BE2C (cell line): Measurements from ENCODE around the gene ZBTB25.

ENCODE experiments used
- DNase-seq: peaks from one replicate; pipeline ENCODE4 v3.0.0-alpha.2; 2020
- H3K27me3 ChIP-seq: fragments of 250-450 bp; sonication (Bioruptor Pico); 2 replicates; pipeline ENCODE4 v1.5.1; 2020; ENCODE audit warnings: mild to moderate bottlenecking
- H3K36me3 ChIP-seq: fragments of 250-450 bp; sonication (Bioruptor Pico); 2 replicates; pipeline ENCODE4 v1.5.1; 2020; ENCODE audit warnings: mild to moderate bottlenecking
- H3K4me1 ChIP-seq: fragments of 250-450 bp; sonication (Bioruptor Pico); 2 replicates; pipeline ENCODE4 v1.5.1; 2020
- H3K4me3 ChIP-seq: 2 replicates; pipeline ENCODE4 v1.5.1; 2011; ENCODE audit warnings: low read depth, low read length
- H3K9me3 ChIP-seq: fragments of 250-450 bp; sonication (Bioruptor Pico); 2 replicates; pipeline ENCODE4 v1.5.1; 2020
- TF ChIP-seq, protein P1 (sequence below): IDR thresholded peaks from 2 replicates; pipeline ENCODE4 v1.5.1; 2012; ENCODE audit warnings: mild to moderate bottlenecking, low read depth, low read length

Gene ZBTB25

DNA sequence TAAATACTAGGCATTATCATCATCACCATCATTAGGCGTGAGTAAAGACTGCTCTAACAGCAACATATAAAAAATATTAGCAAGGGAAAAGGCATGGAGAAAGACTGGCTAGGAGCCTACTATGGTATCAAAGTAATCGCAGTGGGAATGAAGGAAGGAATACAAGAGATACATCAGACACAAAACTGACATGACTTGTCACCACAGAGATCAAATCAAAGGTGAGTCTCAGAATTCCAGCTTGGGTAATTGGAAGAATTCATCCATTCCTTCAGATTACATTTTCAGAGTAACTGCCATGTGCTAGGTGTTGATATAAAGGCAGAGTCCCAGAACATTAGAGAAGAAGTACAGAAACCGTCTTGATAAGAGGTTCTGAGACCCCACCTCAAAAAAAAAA is 10.2 kb downstream of the ZBTB25 start:
- TF ChIP-seq, protein P1, sequence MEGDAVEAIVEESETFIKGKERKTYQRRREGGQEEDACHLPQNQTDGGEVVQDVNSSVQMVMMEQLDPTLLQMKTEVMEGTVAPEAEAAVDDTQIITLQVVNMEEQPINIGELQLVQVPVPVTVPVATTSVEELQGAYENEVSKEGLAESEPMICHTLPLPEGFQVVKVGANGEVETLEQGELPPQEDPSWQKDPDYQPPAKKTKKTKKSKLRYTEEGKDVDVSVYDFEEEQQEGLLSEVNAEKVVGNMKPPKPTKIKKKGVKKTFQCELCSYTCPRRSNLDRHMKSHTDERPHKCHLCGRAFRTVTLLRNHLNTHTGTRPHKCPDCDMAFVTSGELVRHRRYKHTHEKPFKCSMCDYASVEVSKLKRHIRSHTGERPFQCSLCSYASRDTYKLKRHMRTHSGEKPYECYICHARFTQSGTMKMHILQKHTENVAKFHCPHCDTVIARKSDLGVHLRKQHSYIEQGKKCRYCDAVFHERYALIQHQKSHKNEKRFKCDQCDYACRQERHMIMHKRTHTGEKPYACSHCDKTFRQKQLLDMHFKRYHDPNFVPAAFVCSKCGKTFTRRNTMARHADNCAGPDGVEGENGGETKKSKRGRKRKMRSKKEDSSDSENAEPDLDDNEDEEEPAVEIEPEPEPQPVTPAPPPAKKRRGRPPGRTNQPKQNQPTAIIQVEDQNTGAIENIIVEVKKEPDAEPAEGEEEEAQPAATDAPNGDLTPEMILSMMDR = no peak
- Histone ChIP-seq H3K4me3 (no peak overlapping the region), H3K27me3 (no peaks in the 10 kb centered on the region), H3K9me3 (no peaks in the 10 kb centered on the region), H3K4me1 (peaks cover 12% of the 10 kb centered on the region), H3K36me3 (peaks cover 29% of the 10 kb centered on the region)
- DNase-seq = no peak

DNA sequence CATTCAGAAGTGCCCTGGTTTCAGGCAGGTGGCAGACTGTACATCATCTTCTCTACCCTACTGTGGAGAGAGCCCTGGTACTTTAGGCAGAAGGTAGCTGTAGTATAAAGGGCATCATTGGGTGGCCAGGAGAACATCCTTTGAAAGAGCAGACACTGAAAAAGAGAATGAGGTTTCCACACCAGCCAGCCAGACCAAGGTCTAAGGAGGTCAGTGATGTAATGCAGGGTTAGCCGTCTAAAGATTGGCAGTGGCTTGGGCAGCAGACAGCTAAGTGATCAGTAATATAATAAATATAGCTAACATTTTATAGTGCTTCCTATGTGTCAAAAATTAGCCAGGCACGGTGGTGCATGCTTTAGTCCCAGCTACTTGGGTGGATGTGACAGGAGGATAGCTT is 12.0 kb downstream of the ZBTB25 start:
- Histone ChIP-seq H3K9me3 (no peaks in the 10 kb centered on the region), H3K4me3 (no peak overlapping the region), H3K36me3 (peaks cover 47% of the 10 kb centered on the region), H3K4me1 (peaks cover 11% of the 10 kb centered on the region), H3K27me3 (no peaks in the 10 kb centered on the region)
- TF ChIP-seq, protein P1 = no peak
- DNase-seq = no peak

DNA sequence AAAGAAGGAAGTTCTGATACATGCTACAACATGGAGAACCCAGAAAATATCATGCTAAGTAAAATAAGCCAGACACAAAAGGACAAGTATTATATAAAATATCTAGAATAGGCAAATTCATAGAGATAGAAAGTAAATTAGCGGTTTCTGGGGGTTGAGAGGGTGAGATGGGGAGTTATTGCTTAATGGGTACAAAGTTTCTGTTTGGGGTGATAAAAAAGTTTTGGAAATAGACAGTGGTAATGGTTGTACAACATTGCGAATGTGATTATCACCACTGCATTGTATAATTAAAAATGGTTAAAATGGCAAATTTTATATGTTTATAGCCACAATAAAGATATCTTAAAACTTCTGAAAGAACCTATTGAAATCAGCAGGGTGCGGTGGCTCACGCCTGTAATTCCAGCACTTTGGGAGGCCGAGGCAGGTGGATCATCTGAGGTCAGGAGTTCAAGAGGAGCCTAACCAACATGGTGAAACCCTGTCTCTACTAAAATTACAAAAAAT is 15.0 kb downstream of the ZBTB25 start:
- H3K4me3 ChIP-seq = no peak overlapping the region
- no peak for DNase-seq
- H3K4me1 ChIP-seq = peaks cover 9% of the 10 kb centered on the region
- H3K36me3 ChIP-seq = peaks cover 45% of the 10 kb centered on the region
- no peaks in the 10 kb centered on the region for H3K9me3 ChIP-seq
- TF ChIP-seq, protein P1 = no peak
- H3K27me3 ChIP-seq = no peaks in the 10 kb centered on the region

DNA sequence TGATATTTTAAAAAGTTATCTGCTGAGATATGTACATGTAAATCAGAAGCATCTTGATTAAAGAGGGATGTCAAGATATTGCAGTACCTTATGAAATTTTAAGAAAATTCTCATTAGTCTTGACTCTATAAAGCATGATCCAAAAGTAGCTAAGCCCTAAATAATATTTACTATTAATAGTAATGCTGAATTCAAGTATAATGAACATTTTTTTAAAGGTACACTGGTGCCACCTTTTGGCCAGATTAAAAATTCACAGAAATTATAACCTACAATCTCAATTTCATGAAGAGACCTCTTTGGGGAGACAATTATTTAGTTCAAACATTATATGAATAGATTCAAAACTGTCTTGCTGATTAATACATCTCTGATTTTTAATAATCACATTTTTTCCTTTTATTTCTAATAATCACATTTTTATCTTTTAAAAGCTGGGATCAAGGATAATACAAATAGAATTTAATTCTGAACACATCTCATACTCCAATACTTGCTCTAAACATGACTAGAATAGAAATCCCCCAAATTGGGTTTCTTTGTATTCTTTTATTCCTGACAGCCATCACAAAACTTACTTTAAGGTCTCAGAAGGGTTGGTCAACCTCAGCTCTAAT is 24.9 kb downstream of the ZBTB25 start:
- Histone ChIP-seq H3K27me3 (no peaks in the 10 kb centered on the region), H3K36me3 (peaks cover 5% of the 10 kb centered on the region; the same call in 1 of the 2 replicates), H3K4me1 (peaks cover 12% of the 10 kb centered on the region; the same call in 1 of the 2 replicates), H3K4me3 (no peak overlapping the region), H3K9me3 (no peaks in the 10 kb centered on the region)
- TF ChIP-seq, protein P1 = peak; percentile 37; the same call in 1 of the 2 replicates
- no peak for DNase-seq

DNA sequence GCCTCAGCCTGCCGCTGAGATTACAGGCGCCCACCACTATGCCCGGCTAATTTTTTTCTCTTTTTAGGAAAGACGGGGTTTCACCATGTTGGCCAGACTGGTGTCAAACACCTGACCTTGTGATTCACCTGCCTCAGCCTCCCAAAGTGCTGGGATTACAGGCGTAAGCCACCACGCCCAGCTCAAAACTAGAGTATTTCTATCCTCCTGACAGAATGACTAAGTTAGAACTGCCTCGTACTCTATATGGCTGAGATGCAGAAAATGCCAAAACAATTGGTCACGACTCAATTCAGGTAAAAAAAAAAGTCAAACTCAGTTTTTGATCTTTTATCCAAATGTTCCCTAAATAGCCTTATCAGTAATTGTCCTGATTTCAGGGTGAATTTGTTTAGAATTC is 27.2 kb downstream of the ZBTB25 start:
- peaks cover under 1% of the 10 kb centered on the region; the same call in 1 of the 2 replicates for H3K36me3 ChIP-seq
- H3K9me3 ChIP-seq = no peaks in the 10 kb centered on the region
- no peak for DNase-seq
- no peaks in the 10 kb centered on the region for H3K27me3 ChIP-seq
- peaks cover 12% of the 10 kb centered on the region; the same call in 1 of the 2 replicates for H3K4me1 ChIP-seq
- TF ChIP-seq, protein P1 = no peak
- H3K4me3 ChIP-seq = no peak overlapping the region

DNA sequence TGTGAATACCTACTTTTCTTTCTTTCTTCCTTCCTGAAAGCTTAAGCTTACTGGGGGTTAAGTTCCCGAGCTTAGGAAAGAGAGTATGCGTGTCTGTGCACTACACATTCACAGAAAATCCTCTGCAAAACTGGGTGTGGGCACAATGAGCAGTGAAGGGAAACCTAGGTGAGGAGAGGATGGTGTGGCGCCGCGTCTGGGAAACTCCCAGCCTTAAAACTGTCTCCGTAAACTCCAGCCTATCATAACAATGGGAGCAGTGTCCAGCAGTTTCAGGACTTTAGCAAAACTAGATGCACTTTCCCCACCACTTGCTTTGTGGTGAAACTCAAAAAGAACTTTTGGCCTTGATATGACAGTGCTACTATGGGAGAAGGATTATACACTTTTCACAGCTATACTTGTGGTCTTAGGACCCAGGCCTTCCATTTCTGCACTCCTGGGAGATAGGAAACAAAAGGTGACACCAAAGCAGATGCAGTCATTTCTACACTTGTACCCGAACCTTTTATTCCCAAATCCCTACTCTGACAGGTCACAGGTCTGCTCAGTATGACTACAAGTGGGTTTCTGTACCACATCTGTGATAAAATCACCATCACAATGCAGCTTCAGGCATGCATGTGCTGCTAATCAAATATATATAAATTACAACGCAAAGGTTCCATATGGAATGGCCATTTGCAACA is 27.9 kb downstream of the ZBTB25 start:
- Histone ChIP-seq H3K4me1 (peaks cover 12% of the 10 kb centered on the region; the same call in 1 of the 2 replicates), H3K9me3 (no peaks in the 10 kb centered on the region), H3K27me3 (no peaks in the 10 kb centered on the region), H3K4me3 (no peak overlapping the region), H3K36me3 (no peaks in the 10 kb centered on the region)
- no peak for DNase-seq
- TF ChIP-seq, protein P1 = no peak
